A549 (cell line): Measurements from ENCODE around the gene TRMT1.

ENCODE experiments used
- CTCF ChIP-seq: fragments of >200 bp; sonication (Bioruptor Twin); formaldehyde crosslinking; IDR thresholded peaks from 3 replicates; pipeline ENCODE4 v1.5.1; 2016
- HDAC2 ChIP-seq: fragments of 200-600 bp; sonication (generic); IDR thresholded peaks from 2 replicates; pipeline ENCODE4 v1.6.1; 2016
- KDM1A ChIP-seq: fragments of 200-600 bp; sonication (generic); IDR thresholded peaks from 2 replicates; pipeline ENCODE4 v1.6.1; 2016; ENCODE audit warnings: low read depth, mild to moderate bottlenecking
- POLR2A ChIP-seq: IDR thresholded peaks from 2 replicates; pipeline ENCODE4 v1.6.1; 2012; ENCODE audit warnings: mild to moderate bottlenecking, low read length

- TF ChIP-seq KDM1A, result no peak
- no peak for TF ChIP-seq POLR2A
- TF ChIP-seq CTCF, result no peak
- TF ChIP-seq HDAC2, result no peak
These were observed 30.9 kb downstream of the TRMT1 start for GRCh38 chr19:13085666-13086065.
